GM10266 (cell line): ENCODE data around the gene PPFIBP2.

Source experiments
- DNase-seq: peaks from one replicate; pipeline ENCODE4 v3.0.0; 2012; ENCODE audit errors: extremely low spot score
- TF ChIP-seq, protein P1 (sequence below): IDR thresholded peaks from 2 replicates; pipeline ENCODE4 v1.5.1; 2012; ENCODE audit warnings: mild to moderate bottlenecking, low read depth; ENCODE audit not compliant: control insufficient read depth, insufficient read depth; ENCODE audit errors: missing control alignments

The PPFIBP2 gene

GRCh38 chr11:7584910-7585309, 71.1 kb downstream of the PPFIBP2 start:
- TF ChIP-seq, protein P1, sequence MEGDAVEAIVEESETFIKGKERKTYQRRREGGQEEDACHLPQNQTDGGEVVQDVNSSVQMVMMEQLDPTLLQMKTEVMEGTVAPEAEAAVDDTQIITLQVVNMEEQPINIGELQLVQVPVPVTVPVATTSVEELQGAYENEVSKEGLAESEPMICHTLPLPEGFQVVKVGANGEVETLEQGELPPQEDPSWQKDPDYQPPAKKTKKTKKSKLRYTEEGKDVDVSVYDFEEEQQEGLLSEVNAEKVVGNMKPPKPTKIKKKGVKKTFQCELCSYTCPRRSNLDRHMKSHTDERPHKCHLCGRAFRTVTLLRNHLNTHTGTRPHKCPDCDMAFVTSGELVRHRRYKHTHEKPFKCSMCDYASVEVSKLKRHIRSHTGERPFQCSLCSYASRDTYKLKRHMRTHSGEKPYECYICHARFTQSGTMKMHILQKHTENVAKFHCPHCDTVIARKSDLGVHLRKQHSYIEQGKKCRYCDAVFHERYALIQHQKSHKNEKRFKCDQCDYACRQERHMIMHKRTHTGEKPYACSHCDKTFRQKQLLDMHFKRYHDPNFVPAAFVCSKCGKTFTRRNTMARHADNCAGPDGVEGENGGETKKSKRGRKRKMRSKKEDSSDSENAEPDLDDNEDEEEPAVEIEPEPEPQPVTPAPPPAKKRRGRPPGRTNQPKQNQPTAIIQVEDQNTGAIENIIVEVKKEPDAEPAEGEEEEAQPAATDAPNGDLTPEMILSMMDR: no peak
- no peak for DNase-seq

DNA sequence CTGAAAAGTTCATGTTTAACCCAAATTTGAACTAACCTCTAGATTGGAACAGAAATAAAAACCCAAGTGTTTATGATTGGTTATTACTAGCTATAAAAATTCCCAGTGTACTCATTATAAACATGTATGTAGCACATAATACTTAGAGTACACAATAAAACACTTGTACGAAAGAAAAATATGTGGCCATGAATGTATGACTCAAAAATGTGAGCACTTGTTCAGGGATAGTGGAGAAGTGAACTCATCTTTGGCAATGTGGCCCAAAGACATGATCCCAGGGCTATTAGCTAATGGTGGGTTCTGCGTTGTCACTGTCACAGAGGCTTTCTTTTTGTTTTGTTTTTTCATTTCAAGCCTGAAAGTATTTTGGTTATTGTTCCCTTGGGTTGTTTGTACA, 72.0 kb downstream of the PPFIBP2 start:
- DNase-seq: no peak
- TF ChIP-seq, protein P1: no peak

DNA sequence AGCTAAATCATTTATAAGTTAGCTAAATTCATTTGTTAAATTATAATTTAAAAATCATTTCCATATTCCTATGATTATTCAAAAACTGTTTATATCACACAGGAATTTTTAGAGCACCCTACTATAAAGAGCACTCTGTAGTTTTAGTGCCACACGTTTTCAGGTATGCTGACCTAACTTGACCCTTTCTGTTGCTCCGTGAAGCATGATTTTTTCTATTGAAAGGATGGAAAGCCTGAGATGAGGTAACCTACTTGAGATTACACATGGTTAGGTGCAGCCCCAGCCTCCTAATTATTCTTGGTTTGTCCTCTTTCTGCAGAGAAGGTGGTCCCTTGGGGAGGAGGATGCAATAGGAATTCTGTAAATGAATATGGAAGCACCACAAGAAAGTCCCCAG, 72.6 kb downstream of the PPFIBP2 start:
- DNase-seq: no peak
- TF ChIP-seq, protein P1: no peak

- TF ChIP-seq, protein P1: no peak
- DNase-seq: no peak
These were observed 73.9 kb downstream of the PPFIBP2 start for GRCh38 chr11:7587712-7588111.

GRCh38 chr11:7589861-7590260, 76.1 kb downstream of the PPFIBP2 start:
- DNase-seq: no peak
- TF ChIP-seq, protein P1: no peak

- DNase-seq: no peak
- TF ChIP-seq, protein P1: no peak
These were observed 76.7 kb downstream of the PPFIBP2 start for GRCh38 chr11:7590529-7590928.

DNA sequence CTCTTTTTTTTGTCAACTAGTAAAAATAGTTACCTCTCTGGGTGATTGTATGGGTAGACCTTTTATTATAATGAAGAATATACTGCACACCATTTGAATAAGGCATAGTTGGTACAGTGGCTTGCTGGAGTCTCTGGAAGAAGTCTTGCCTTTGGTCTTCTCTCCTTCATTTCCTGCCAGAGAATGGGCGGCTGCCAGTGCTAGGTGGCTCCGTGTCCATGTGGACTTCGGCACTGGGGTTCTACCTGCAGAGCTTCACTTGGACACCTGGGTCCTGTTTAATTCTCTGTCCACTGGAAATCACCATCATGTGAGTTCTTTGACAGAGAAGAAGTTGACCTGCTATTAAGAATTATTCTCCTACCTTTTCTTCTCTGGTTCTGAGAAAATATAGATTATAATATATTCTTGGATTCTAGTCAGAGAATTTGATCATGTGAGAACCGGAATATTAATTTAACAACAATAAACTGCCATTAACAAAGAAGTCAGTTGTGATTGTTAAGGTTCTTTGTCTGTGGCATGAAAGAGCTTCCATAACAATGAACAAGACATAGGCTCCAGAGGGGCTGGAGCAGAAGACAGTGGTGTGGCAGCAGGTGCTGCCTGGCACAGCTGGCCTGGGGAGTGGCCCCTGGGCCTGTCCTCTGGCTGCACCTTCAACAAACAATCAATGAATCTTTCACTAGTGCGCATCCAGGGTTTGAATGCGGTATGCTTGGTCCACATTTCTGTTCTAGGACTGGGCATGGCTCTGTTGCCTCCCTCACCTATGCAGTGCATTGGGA, 77.5 kb downstream of the PPFIBP2 start:
- TF ChIP-seq, protein P1: no peak
- DNase-seq: no peak
